Vagina (tissue), 2 donors: ENCODE data around the gene IFT52.

Source experiments
- POLR2A ChIP-seq, 2 donors: fragments of 450-650 bp; IDR thresholded peaks; one replicate each; pipeline ENCODE4 v1.6.1; 2017; ENCODE audit warnings: antibody characterized with exemption in 2 of 2, mild to moderate bottlenecking in 2 of 2, moderate library complexity in 2 of 2
- POLR2AphosphoS5 ChIP-seq, 2 donors: sonication (generic); formaldehyde crosslinking; IDR thresholded peaks; one replicate each; pipeline ENCODE4 v1.9.0; 2017; ENCODE audit warnings: antibody characterized with exemption in 2 of 2, mild to moderate bottlenecking in 2 of 2, low read depth in 1 of 2; ENCODE audit not compliant: insufficient read depth in 1 of 2
- TF ChIP-seq, protein P1 (sequence below), 3 experiments: fragments of 450-650 bp in 2 of 3; fragments of 200-600 bp in 1 of 3; sonication (generic) in 1 of 3; IDR thresholded peaks; one replicate each; pipeline ENCODE4 v1.5.1; 2017 to 2019; ENCODE audit warnings: antibody characterized with exemption in 3 of 3, mild to moderate bottlenecking in 2 of 3, moderate library complexity in 2 of 3

DNA sequence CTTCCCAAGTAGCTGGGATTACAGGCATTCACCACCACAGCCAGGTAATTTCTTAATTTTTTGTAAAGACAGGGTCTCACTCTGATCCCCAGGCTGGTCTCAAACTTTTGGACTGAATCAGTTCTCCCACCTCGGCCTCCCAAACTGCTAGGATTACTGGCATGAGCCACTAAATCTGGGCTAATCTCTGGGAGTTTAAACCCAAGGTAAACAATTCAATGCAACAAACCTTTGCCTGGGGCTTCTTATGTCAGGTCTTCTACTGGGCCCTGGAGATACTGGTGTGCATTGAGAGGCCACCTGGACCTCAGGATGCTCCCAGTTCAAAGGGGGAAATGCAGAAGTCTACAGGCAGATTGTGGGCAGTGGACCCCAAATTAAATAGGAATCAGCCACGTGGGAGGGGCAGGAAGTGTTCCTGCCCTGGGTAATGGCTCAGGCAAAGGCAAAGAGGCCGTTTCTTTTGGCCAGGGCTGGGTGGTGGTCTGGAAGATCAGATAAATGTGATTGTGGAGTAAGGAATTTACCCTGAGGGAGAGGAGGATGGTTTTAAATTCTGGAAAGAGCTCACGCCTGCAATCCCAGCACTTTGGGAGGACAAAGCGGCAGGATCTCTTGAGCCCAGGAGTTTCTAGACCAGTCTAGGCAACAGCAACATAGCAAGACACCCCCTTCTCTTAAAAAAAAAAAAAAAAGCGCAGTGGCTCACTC lies 74.9 kb downstream of the IFT52 start:
- no peak for TF ChIP-seq POLR2AphosphoS5 (IDR thresholded peaks at IDR 0.05; ENCODE audit: insufficient read depth in 1 of 2, low read depth in 1 of 2)
- TF ChIP-seq, protein P1, sequence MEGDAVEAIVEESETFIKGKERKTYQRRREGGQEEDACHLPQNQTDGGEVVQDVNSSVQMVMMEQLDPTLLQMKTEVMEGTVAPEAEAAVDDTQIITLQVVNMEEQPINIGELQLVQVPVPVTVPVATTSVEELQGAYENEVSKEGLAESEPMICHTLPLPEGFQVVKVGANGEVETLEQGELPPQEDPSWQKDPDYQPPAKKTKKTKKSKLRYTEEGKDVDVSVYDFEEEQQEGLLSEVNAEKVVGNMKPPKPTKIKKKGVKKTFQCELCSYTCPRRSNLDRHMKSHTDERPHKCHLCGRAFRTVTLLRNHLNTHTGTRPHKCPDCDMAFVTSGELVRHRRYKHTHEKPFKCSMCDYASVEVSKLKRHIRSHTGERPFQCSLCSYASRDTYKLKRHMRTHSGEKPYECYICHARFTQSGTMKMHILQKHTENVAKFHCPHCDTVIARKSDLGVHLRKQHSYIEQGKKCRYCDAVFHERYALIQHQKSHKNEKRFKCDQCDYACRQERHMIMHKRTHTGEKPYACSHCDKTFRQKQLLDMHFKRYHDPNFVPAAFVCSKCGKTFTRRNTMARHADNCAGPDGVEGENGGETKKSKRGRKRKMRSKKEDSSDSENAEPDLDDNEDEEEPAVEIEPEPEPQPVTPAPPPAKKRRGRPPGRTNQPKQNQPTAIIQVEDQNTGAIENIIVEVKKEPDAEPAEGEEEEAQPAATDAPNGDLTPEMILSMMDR (IDR thresholded peaks at IDR 0.05), result no peak
- TF ChIP-seq POLR2A (IDR thresholded peaks at IDR 0.05), result no peak
